ENCODE results near the gene CCDC8. TPM values are rescaled to one million over a fixed set of nuclear protein-coding genes. Genes with fewer than 3 reads are reported as not detected.
"Not testable (repeated sequence)": the region's sequence is repeated elsewhere in the genome, so short reads cannot be mapped to it uniquely, and the experiment has no call there.

CCDC8 gene
- total RNA-seq, 1 donor from 2014 or later = 68.8 TPM

DNA sequence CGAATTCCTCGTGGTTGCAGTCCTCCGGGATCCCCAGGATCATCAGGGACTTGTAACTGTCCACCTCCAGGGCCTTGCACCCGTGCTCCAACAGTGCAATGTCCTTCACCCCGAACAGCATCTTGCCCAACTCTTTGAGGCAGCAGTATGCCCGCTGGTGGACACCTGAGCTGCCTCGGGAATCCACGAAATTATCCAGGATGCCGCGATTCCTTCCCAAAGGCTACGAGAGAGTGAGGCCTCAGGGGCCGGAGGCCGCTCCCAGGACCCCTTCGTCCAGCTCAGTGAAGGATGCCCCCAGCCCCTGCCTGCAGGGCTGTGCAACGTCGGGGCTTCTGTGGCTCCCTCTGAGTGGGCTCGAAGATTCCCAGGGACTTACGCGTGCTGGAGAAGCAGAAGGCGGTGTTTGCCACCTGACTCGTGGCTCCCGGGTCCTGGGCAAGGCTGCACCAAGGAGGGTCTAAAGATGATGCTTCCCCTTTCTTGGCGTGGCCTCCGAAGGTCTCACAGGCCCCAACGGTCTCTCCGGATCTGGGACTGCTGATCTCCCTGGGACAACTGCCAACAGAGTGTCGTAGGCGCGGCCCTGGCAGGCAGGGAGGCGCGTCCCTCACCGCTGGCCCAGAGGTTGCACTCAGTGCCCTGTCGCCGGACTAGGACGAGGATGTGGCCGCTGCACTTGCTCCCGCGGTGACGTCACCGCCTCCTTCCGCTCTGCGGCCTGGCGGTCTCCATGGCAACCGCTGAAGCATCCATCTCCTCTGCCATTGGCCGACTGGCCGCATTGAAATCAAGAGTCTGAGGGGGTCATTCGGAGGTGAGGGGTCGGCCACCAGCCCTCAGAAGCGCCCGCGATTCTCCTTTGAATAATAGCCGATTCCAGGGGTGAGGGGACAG lies 15.1 kb upstream of the CCDC8 start, which contains the start of gene PNMA8C:
Gene PNMA8C, minus strand, starts transcription at position 698 of the 897 bp plus-strand sequence. Its CDS starts 577 bp downstream, at position 121.
- peak; percentile 80 for DNase-seq

DNA sequence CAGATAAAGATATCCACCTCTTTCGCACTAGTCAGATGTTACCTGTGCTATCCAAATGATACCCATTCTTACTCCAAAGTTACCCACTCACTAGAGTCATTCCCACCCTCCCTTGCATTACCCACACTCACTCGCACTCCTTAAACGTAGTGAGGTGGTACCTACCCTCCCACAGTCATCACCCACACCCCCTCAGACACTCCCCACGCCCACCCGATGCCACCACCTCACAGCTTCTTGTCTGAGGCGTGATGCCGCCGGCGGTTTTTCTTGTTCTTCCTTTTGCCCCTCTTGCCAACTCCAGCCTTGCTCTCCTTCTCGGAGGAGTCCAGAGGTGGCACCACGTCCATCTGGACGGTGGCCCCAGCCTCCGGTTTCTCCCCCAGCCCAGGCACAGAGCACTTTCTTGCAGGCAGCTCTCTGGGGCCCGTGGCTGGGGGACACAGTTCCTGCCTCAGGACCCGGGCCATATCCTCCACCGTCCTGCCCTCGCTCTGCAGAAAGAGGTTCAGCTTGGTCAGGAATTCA lies 14.2 kb upstream of the CCDC8 start:
- no peak for DNase-seq

DNA sequence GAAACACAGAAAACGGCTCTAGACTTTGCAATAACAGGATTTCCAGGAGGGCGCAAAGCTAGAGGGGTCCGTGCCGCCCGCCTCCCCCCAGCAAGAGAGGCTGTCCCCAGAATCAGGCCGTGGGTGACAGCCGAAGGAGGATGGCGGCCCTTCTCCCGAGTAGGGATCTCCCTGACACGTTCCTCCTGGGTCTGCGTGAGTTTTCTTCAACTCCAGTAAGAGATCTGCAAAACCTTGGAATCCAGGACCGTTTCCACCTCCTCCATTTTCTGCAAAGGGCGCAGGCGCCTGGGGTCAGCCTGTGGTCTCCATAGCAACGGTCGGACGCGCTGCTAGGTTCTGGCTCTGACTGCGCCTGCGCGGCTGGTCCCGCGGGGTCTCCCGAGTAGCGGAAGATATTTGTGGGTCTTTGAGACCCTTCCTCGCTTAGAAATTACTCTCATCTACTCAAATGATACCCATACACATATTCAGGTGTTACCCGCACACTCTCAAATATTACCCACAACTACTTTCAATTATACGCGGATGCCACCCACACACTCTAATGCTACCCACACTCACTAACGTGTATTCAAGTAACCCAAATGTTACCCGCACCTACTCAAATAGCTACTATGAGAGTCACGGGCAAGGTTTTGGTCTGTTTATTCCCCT lies 13.3 kb upstream of the CCDC8 start:
- peak; percentile 91 for DNase-seq

DNA sequence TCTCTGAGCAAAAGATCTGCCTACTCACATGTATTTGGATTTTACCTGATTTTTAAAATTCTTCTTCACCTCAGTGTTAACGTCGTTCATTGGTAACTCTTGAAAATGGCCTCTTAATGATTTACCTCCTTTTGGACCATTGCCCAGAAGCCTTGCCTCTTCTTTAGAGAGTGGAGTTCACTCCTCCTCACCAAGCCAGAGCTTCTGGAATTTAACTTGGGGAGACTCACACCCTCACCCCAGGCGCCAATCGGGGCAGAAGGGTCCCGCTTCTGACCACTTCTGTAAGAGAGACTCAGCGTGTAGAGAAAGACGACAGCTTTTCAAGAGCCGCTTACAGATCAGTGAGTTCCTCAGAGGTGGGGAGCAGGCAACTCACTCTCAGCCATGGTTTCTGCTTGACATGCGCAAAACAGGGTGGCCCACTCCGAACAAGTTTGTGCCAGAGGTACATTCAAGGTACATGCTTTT lies 12.7 kb upstream of the CCDC8 start:
- DNase-seq = peak; percentile 44

DNA sequence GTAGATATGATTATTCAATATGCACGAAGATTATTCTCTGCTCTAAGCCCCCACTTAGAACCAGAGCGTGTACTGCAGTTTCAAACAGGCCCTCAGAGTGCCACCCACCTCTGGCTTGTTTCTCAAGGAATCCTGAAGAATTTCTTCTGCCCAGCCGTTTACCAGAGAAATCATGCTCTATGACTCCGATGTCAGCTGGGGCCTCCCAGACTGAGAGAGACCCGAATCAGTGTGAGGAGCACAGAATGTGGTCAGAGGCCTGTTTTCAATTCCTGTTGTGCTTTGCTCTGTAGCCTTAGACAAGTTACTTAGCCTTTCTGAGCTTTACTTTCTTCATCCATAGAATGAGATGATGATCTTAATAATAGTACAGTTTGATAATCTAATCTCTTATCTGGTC lies 9.8 kb upstream of the CCDC8 start:
- DNase-seq = no peak

DNA sequence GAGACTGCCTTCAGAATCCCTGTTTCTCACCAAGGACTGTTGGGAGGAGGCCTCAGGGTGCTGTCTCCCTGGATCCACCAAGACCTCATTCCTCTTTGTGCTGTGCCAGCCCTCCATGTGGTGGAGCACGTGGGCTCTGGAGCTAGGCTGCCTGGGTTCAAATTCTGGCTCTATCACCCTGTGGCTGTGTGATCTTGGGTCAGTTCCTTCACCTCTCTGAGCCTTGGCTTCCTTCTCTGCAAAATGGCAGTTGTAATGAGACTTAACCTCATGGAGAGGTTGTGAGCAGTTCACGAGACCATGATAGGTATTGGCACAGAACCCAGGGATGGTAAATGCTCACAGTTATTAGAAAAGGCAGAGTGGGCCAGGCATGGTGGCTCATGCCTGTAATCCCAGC lies 9.0 kb upstream of the CCDC8 start:
- DNase-seq = no peak

DNA sequence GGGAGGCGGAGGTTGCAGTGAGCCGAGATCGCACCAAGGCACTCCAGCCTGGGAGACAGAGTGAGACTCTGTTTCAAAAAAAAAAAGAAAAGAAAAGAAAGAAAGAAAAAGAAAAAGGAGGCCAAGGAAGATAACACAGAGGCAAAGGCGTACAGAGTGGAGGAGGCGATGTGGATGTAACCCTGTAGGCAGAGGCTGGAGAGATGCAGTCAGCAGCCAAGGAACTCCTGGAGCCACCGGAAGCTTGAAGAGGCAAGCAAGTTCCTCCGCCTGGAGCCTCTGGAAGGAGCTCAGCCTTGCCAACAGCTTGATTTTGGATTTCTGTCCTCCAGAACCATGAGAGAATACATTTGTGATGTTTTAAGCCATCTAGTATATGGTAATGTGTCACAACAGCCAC lies 6.7 kb upstream of the CCDC8 start:
- no peak for DNase-seq

DNA sequence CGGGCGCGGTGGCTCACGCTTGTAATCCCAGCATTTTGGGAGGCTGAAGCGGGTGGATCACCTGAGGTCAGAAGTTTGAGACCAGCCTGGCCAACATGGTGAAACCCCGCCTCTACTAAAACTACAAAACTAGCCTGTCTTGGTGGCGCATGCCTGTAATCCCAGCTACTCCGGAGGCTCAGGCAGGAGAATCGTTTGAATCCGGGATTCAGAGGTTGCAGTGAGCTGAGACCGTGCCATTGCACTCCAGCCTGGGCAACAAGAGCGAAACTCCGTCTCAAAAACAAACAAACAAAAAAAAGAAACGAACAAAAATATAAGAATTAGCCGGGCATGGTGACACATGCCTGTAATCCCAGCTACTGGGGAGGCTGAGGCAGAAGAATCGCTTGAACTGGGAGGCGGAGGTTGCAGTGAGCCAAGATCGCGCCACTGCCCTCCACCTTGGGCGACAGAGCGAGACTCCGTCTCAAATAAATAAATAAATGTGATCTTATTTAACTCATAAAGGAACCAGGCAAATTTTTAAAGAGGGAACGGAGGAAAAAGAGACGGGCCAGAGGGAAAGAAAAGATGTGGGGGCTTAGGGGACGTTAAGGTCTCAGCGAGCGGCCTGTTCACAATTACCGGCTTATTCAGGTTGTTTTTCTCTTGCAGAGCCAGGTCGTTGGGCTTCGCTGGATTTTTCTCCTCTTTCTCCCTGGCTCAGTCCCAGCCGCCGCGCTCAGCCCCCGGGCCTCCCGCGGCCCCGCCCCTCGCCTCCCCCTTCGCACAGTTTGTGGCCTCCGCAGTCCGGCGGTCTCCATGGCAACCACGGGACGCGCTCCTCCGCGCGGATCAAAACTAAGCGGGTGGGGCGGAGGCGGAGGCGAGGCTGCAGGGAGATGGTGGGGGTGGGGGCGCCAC lies 2.7 kb upstream of the CCDC8 start:
- DNase-seq = peak; percentile 97

DNA sequence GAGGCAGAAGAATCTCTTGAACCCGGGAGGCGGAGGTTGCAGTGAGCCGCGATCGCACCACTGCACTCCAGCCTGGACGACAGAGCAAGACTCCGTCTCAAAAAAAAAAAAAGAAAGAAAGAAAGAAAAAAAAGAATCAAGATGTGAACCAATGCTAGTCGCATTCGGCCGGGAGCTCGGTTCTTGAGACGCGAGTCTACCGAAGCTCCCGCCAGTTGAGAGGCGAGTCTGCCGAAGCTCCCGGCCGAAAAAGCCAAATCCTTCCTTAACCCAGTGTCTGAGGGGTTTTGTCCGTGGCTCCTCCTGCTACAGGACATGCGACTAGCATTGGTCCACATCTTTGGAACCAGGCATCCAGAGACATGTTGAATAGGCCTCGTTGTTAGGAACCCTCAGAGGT lies 1.5 kb upstream of the CCDC8 start:
- not testable (repeated sequence) for DNase-seq

DNA sequence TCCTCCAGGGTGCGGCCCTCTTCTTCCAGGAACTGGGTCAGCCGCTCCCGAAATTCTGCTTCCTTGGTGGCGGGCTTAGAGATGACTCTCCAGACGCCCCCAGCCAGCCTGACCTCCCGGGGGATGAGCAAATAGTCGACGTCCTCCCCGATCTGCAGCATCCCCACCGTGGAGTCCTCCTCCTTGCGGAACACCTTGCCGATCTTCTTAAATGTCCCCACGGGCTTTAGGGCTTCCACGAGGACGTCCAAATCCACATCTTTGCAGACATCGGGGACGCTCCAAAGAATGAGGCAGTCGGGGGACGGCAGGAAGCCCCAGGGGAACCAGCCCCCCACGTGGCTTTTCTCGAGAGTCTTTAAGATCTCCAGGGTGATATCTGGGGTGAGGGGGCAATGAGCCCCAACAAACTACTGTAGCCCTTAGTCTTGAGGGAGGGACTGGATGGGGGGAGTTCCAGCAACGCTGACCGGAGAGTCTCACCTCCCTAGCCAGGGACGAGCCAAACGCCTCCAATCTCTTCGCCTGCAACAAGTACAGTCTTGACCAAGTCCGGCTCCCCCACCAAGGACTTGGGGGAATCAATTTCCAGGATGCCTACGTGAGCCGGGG lies 608 bp downstream of the CCDC8 start:
- DNase-seq = no peak

DNA sequence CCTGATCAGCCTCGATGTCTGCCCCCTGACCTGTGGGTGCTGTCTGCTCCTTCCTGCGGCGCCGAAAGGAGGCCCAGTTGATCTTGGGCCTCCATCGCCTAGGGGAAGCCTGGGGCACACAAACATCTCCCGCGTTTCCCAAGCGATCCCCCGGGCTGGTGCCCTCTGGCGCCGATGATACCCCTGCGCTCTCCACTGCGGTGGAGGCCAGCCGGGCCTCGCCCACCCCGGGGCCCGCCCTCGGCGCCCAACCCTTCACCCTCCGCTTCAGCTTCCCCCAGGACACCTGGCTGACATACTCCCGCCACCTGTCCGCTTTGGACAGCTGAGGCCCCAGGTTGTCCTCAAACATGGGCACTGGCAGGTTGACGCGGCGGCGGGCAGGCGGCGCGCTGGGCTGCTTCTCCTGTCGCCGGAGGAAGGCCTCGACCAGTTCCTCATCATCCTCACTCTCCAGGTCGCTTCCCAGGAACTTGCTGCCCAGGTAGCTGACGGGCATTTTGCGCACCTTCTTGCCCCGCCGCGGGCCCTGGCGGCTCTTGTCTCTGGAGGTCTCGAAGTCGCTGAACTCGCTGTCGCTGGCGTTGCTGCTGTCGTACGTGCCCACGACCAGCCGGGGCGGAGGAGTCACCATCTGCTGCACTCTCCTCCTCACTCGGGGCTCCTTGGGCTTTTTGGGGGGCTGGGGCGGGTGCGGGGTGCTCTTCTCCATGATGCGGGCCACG lies 1.3 kb downstream of the CCDC8 start:
- no peak for DNase-seq

DNA sequence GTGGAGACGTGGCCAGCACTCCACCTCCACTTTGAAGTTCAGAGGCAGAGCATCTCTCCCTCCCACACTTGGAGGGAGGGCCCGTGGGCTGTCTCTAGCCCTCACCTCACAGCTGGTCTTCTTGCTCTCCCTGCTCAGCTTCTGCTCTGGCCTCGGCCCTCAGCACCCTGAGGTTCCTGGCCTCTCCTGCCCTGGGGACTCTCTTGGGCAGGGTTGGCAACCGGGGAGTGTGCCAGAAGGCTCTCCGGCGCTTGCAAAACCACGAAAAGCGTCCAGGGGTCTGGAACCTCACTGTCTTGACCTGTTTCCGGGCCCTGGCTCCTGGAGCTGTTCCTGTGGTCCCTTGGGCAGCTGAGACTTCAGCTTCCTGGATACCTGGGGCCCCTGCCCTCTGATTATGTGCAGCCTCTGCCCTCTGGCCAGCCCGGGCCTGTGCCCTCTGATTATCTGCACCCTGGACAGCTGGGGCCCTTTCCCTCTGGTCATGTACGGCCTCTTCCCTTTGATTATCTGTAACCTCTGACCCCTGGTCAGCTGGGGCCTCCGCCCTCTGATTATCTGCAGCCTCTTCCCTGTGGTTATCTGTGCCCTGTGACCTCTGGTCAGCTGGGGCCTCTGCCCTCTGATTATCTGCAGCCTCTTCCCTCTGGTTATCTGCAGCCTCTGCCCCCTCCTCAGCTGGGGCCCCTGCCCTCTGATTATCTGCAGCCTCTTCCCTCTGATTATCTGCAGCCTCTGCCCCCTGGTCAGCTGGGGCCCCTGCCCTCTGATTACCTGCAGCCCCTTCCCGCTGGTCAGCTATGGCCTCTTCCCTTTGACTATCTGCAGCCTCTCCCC lies 2.1 kb downstream of the CCDC8 start:
- DNase-seq = no peak

DNA sequence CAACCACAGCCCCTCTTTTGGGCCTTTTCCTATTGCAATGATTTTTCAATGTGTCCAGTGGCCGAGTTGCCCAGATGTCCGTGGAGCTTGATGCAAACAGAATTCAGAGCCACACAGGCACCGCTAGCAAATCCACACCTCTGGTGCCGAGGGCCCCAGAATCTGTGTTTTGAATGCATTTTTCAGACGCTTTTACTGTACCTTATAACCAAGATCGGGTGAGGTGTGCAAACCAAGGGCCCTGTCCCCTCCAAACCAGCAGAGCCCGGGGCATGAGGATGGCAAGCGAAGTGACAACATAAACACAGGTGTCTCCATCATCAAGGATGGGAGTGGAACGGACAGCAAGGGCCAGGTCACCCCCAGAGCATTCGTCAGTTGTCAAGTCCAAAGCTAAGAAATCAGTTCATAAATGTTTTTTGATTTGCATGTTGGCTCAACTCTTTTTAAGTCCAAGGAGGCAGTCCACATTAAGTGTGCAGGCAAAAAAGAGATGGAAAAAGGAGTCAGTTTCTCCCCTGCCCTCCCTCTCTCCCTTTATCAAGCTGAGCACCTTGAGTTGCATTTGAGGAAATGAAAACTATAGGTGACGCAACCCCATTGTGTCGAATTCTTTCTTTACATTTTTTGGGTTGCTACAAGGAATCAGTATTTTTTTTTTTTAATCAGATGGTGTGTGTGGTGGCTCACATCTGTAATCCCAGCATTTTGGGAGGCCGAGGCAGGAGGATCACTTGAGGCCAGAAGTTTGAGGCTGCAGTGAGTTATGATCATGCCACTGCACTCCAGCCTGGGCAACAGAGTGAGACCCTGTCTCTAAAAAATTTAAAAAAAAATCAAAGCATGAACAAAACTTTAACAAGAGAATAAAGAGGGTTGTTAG lies 2.9 kb downstream of the CCDC8 start:
- DNase-seq = no peak

DNA sequence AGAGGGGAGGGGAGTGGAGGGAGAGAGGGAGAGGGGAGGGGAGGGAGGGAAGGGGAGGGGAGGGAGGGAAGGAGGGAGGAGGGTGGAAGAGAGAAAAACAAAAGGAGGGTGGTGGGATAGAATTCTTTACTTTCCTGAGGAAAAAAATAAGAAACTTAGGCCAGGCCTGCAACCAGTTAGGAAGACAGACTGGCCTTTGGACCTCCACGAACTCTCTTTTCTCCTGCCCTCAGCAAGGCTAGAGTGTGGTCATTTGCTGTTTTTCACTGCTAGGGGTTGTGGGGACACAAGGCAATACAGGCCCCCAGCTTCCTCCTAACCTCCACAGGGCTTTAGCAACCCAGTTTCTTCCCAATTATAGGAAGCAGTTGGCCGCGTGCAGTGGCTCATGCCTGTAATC lies 4.2 kb downstream of the CCDC8 start:
- DNase-seq = no peak

DNA sequence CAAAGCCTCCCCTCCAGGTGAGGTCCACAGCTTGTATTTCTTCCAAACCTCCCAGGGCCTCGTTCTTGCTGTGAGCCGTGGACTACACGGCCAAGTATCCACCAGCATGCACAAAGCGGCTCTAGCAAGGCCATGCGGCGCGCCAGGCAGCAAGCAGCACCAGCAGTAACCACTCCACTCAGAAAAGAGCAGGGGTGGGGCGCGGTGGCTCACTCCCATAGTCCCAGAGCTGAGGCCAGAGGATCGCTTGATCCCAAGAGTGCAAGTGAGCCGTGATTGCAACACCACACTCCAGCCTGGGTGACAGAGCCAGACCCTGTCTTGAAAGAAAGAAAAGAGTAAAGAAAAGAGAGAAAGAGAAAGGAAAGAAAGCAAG lies 4.7 kb downstream of the CCDC8 start:
- DNase-seq = peak; percentile 71

DNA sequence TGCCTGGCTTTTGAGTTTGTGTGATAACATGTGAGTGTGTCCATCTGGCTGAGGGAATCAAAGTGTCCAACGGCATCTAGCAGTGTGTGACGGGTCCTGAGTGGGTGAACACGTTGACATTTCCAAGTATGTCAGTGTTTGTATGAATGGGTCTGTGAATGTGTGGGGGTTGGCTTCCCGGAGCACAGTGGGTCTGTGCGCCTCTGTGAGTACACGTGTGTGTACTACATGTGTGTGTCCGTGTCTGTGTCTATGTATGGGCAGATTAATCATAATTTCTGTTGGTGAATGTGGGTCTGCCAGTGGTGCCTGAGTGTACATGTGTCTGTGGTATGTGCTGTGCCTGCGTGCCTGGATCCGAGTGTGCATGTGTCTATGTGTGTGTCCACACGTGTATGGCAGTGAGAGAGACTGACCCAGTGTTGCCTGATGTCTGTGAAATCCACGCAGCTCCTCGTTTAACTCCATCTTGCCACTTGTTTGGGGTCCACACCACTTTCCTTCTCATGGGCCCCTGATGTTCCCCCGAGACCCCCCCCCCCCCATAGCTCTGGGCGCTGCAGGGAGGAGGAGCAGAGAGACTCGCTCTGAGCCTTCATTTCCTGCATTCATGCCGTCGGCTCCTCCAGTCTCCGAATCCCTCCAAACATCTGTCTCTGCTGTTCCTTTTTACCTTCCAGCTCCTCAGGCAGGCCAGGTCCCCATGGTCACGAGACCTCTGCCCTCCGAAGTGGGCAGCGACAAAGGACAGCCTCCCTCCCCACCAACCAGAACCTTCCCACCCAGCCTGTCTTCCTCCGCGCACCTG lies 5.3 kb downstream of the CCDC8 start:
- no peak for DNase-seq

DNA sequence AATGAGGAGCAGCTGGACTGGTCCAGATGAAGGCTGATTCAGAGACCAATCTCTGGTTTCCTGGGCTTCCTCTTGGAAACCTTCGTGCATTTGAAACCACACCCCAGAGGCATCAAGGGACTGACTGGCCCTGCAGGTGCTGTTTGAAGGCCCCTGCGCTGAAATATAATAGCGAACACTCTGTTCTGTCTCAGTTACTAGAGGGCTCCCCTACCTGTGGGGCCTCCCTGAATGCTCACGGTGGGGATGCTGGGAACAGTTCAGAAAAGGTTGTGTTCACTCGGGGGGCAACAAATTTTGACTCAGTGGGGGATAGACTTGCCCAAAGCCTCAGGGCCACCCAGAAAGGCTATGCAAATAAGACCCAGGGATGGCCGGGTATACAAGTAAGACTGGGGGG lies 6.4 kb downstream of the CCDC8 start:
- no peak for DNase-seq
